GM23338 (cell line): ENCODE data around the gene LYSET. TPM values are rescaled to one million over a fixed set of nuclear protein-coding genes. Genes with fewer than 3 reads are reported as not detected.

Source experiments
- ATAC-seq: fragments of 200-7000 bp; cut with Tn5 transposase; 3 replicates; pipeline ENCODE4 v1.9.1; 2020
- DNase-seq: peaks from one replicate; pipeline ENCODE4 v3.0.0-alpha.2; 2015; ENCODE audit warnings: low spot score
- H2AFZ ChIP-seq: fragments of 200-600 bp; sonication (generic); 2 replicates; pipeline ENCODE4 v1.8.0; 2016; ENCODE audit warnings: antibody characterized with exemption, mild to moderate bottlenecking, moderate library complexity
- H3F3A ChIP-seq: fragments of 200-600 bp; sonication (generic); replicated peaks from 2 replicates; pipeline ENCODE4 v1.8.0; 2017; ENCODE audit warnings: antibody characterized with exemption, mixed run types, low read depth
- H3K27ac ChIP-seq: fragments of 200-600 bp; sonication (generic); 2 replicates; pipeline ENCODE4 v1.6.1; 2016; ENCODE audit warnings: low read depth
- H3K27me3 ChIP-seq: fragments of 200-600 bp; sonication (generic); 2 replicates; pipeline ENCODE4 v1.8.0; 2016; ENCODE audit warnings: mild to moderate bottlenecking, mixed run types, moderate library complexity; ENCODE audit not compliant: insufficient read depth
- H3K36me3 ChIP-seq: fragments of 200-600 bp; sonication (generic); 2 replicates; pipeline ENCODE4 v1.8.0; 2016; ENCODE audit warnings: mild to moderate bottlenecking; ENCODE audit not compliant: insufficient read depth
- H3K4me1 ChIP-seq: fragments of 200-600 bp; sonication (generic); 2 replicates; pipeline ENCODE4 v1.8.0; 2016; ENCODE audit warnings: mild to moderate bottlenecking, moderate library complexity; ENCODE audit not compliant: insufficient read depth
- H3K4me2 ChIP-seq: fragments of 200-600 bp; sonication (generic); 2 replicates; pipeline ENCODE4 v1.7.1; 2017; ENCODE audit warnings: mixed run types
- H3K4me3 ChIP-seq: fragments of 200-600 bp; sonication (generic); 2 replicates; pipeline ENCODE4 v1.6.1; 2016; ENCODE audit warnings: mixed run types
- H3K79me2 ChIP-seq: fragments of 200-600 bp; sonication (generic); replicated peaks from 2 replicates; pipeline ENCODE4 v1.8.0; 2017; ENCODE audit warnings: mild to moderate bottlenecking; ENCODE audit not compliant: insufficient read depth
- H3K9me2 ChIP-seq: fragments of 200-600 bp; sonication (generic); 2 replicates; pipeline ENCODE4 v1.8.0; 2017; ENCODE audit not compliant: insufficient read depth
- H4K20me1 ChIP-seq: fragments of 200-600 bp; sonication (generic); replicated peaks from 2 replicates; pipeline ENCODE4 v1.8.0; 2017; ENCODE audit warnings: mild to moderate bottlenecking; ENCODE audit not compliant: insufficient read depth
- H3K27ac Mint-ChIP-seq: 2 replicates; pipeline ENCODE4 v1.8.0; 2020; ENCODE audit warnings: inconsistent platforms, mild to moderate bottlenecking, moderate library complexity, mixed read lengths
- H3K27me3 Mint-ChIP-seq: 3 replicates; pipeline ENCODE4 v1.8.0; 2022; ENCODE audit warnings: low read depth, mild to moderate bottlenecking, moderate library complexity, mixed read lengths, inconsistent platforms; ENCODE audit not compliant: insufficient read depth, poor library complexity
- H3K36me3 Mint-ChIP-seq: 3 replicates; pipeline ENCODE4 v1.8.0; 2021; ENCODE audit warnings: low read depth, mild to moderate bottlenecking, inconsistent platforms, moderate library complexity, mixed read lengths
- H3K4me1 Mint-ChIP-seq: 3 replicates; pipeline ENCODE4 v1.8.0; 2020; ENCODE audit warnings: mild to moderate bottlenecking, inconsistent platforms, mixed read lengths
- H3K4me3 Mint-ChIP-seq: 3 replicates; pipeline ENCODE4 v1.8.0; 2021; ENCODE audit warnings: moderate library complexity, mild to moderate bottlenecking, inconsistent platforms, mixed read lengths
- H3K9me3 Mint-ChIP-seq: 3 replicates; pipeline ENCODE4 v1.8.0; 2020; ENCODE audit warnings: moderate library complexity, mild to moderate bottlenecking, inconsistent platforms, mixed read lengths
- CREB1 ChIP-seq: fragments of 250-450 bp; sonication (Bioruptor Pico); IDR thresholded peaks from 2 replicates; pipeline ENCODE4 v1.5.0; 2020; ENCODE audit warnings: low read depth, mild to moderate bottlenecking, moderate library complexity
- EZH2 ChIP-seq: fragments of 200-600 bp; sonication (generic); IDR thresholded peaks from one replicate; pipeline ENCODE4 v1.8.0; 2017; ENCODE audit warnings: antibody characterized with exemption, mild to moderate bottlenecking, low read depth; ENCODE audit not compliant: unreplicated experiment
- EZH2phosphoT487 ChIP-seq: fragments of 200-600 bp; sonication (generic); IDR thresholded peaks from one replicate; pipeline ENCODE4 v1.8.1; 2018; ENCODE audit warnings: antibody characterized with exemption; ENCODE audit not compliant: unreplicated experiment
- JUNB ChIP-seq: IDR thresholded peaks from one replicate; pipeline ENCODE4 v1.6.1; 2016; ENCODE audit warnings: antibody characterized with exemption; ENCODE audit not compliant: unreplicated experiment
- NANOG ChIP-seq: IDR thresholded peaks from 2 replicates; pipeline ENCODE4 v1.6.1; 2016; ENCODE audit warnings: antibody characterized with exemption, borderline replicate concordance
- POLR2AphosphoS5 ChIP-seq: IDR thresholded peaks from 2 replicates; pipeline ENCODE4 v1.6.1; 2016; ENCODE audit warnings: antibody characterized with exemption, low read depth
- STAT1 ChIP-seq: IDR thresholded peaks from one replicate; pipeline ENCODE4 v1.6.1; 2016; ENCODE audit warnings: antibody characterized with exemption; ENCODE audit not compliant: unreplicated experiment
- ZNF114 ChIP-seq: fragments of 250-450 bp; sonication (Bioruptor Pico); IDR thresholded peaks from 2 replicates; pipeline ENCODE4 v1.5.0; 2020; ENCODE audit warnings: mild to moderate bottlenecking, moderate library complexity
- ZNF331 ChIP-seq: fragments of 250-450 bp; sonication (Bioruptor Pico); IDR thresholded peaks from 2 replicates; pipeline ENCODE4 v1.5.0; 2020; ENCODE audit warnings: low read depth, mild to moderate bottlenecking, moderate library complexity
- polyA plus RNA-seq: library from polyadenylated mRNA; unstranded; fragments of >200 nt; fragmentation: Nextera tagmentation; extraction: Ambion mirVana; gene quantifications from 2 replicates; pipeline ENCODE4 v1.2.1, GENCODE V29; 2016
- total RNA-seq: library from RNA; depleted of rRNA; stranded (reverse); fragments of >200 nt; shearing (Covaris generic); gene quantifications from 2 replicates; pipeline ENCODE4 v1.2.3, GENCODE V29; 2014
- TF ChIP-seq, protein P1 (sequence below): fragments of 250-450 bp; sonication (Bioruptor Pico); IDR thresholded peaks from 2 replicates; pipeline ENCODE4 v1.5.0; 2020; ENCODE audit warnings: mild to moderate bottlenecking, moderate library complexity
- TF ChIP-seq, protein P2 (sequence below): IDR thresholded peaks from 2 replicates; pipeline ENCODE4 v1.6.1; 2016; ENCODE audit warnings: antibody characterized with exemption
- TF ChIP-seq, protein P3 (sequence below): IDR thresholded peaks from one replicate; pipeline ENCODE4 v1.6.1; 2018; ENCODE audit warnings: antibody characterized with exemption; ENCODE audit not compliant: unreplicated experiment
- TF ChIP-seq, protein P4 (sequence below), 2 experiments: fragments of 200-600 bp in 1 of 2; sonication (generic) in 1 of 2; conservative IDR thresholded peaks; 2 replicates each; pipeline versions ENCODE4 v1.5.1 to v1.6.1; 2016 to 2017; ENCODE audit warnings: antibody characterized with exemption in 2 of 2, low read depth in 2 of 2, mild to moderate bottlenecking in 2 of 2, moderate library complexity in 1 of 2

LYSET gene
- total and polyA plus RNA-seq, 2 experiments from 2014 or later: 14.2 to 34.0 TPM

DNA sequence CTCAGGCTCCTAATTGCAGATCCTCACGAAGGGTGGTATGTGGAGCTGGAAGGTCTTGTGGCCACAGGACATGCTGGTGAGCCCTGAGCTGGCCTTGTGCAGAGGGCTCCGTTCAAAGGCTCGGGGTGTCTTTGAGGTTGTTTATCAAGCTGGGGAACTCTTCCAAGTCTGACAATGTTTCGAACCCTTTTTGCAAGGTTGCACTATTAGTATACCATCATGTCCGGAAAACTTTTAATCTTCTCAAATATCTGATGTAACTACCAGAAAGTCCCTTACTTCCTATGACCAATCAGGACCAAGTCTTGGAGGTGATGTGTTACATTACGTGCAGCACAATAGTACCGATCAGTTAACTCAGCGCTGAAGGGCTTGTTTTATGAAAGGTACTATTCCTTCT, 43.4 kb downstream of the LYSET start:
- H3K27me3 ChIP-seq: no peaks in the 10 kb centered on the region
- H3K4me1 ChIP-seq: no peaks in the 10 kb centered on the region
- DNase-seq: no peak
- no peaks in the 10 kb centered on the region for H3F3A ChIP-seq
- Mint-ChIP-seq H3K4me1 (no peaks in the 10 kb centered on the region), H3K4me3 (no peak overlapping the region), H3K9me3 (no peaks in the 10 kb centered on the region), H3K27me3 (peaks cover under 1% of the 10 kb centered on the region), H3K27ac (no peak overlapping the region), H3K36me3 (peaks cover 38% of the 10 kb centered on the region)
- no peak overlapping the region for H3K27ac ChIP-seq
- H4K20me1 ChIP-seq: 0 out of 2 replicates have a peak, but pooled peaks cover 5% of the 10 kb centered on the region
- ATAC-seq: no peak
- H3K79me2 ChIP-seq: no peaks in the 10 kb centered on the region
- no peak overlapping the region for H3K4me3 ChIP-seq
- no peak overlapping the region for H3K4me2 ChIP-seq
- TF ChIP-seq CREB1 (CRISPR knock-in tag): no peak
- TF ChIP-seq JUNB: no peak
- TF ChIP-seq, protein P1, sequence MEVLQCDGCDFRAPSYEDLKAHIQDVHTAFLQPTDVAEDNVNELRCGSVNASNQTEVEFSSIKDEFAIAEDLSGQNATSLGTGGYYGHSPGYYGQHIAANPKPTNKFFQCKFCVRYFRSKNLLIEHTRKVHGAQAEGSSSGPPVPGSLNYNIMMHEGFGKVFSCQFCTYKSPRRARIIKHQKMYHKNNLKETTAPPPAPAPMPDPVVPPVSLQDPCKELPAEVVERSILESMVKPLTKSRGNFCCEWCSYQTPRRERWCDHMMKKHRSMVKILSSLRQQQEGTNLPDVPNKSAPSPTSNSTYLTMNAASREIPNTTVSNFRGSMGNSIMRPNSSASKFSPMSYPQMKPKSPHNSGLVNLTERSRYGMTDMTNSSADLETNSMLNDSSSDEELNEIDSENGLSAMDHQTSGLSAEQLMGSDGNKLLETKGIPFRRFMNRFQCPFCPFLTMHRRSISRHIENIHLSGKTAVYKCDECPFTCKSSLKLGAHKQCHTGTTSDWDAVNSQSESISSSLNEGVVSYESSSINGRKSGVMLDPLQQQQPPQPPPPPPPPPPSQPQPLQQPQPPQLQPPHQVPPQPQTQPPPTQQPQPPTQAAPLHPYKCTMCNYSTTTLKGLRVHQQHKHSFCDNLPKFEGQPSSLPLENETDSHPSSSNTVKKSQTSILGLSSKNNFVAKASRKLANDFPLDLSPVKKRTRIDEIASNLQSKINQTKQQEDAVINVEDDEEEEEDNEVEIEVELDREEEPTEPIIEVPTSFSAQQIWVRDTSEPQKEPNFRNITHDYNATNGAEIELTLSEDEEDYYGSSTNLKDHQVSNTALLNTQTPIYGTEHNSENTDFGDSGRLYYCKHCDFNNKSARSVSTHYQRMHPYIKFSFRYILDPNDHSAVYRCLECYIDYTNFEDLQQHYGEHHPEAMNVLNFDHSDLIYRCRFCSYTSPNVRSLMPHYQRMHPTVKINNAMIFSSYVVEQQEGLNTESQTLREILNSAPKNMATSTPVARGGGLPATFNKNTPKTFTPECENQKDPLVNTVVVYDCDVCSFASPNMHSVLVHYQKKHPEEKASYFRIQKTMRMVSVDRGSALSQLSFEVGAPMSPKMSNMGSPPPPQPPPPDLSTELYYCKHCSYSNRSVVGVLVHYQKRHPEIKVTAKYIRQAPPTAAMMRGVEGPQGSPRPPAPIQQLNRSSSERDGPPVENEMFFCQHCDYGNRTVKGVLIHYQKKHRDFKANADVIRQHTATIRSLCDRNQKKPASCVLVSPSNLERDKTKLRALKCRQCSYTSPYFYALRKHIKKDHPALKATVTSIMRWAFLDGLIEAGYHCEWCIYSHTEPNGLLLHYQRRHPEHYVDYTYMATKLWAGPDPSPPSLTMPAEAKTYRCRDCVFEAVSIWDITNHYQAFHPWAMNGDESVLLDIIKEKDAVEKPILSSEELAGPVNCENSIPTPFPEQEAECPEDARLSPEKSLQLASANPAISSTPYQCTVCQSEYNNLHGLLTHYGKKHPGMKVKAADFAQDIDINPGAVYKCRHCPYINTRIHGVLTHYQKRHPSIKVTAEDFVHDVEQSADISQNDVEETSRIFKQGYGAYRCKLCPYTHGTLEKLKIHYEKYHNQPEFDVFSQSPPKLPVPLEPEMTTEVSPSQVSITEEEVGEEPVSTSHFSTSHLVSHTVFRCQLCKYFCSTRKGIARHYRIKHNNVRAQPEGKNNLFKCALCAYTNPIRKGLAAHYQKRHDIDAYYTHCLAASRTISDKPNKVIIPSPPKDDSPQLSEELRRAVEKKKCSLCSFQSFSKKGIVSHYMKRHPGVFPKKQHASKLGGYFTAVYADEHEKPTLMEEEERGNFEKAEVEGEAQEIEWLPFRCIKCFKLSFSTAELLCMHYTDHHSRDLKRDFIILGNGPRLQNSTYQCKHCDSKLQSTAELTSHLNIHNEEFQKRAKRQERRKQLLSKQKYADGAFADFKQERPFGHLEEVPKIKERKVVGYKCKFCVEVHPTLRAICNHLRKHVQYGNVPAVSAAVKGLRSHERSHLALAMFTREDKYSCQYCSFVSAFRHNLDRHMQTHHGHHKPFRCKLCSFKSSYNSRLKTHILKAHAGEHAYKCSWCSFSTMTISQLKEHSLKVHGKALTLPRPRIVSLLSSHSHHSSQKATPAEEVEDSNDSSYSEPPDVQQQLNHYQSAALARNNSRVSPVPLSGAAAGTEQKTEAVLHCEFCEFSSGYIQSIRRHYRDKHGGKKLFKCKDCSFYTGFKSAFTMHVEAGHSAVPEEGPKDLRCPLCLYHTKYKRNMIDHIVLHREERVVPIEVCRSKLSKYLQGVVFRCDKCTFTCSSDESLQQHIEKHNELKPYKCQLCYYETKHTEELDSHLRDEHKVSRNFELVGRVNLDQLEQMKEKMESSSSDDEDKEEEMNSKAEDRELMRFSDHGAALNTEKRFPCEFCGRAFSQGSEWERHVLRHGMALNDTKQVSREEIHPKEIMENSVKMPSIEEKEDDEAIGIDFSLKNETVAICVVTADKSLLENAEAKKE (CRISPR knock-in tag): no peak
- TF ChIP-seq POLR2AphosphoS5: no peak
- TF ChIP-seq, protein P2, sequence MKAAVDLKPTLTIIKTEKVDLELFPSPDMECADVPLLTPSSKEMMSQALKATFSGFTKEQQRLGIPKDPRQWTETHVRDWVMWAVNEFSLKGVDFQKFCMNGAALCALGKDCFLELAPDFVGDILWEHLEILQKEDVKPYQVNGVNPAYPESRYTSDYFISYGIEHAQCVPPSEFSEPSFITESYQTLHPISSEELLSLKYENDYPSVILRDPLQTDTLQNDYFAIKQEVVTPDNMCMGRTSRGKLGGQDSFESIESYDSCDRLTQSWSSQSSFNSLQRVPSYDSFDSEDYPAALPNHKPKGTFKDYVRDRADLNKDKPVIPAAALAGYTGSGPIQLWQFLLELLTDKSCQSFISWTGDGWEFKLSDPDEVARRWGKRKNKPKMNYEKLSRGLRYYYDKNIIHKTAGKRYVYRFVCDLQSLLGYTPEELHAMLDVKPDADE: no peak
- no peak for TF ChIP-seq NANOG
- no peak for TF ChIP-seq ZNF331 (CRISPR knock-in tag)
- no peak for TF ChIP-seq ZNF114 (CRISPR knock-in tag)
- no peak for TF ChIP-seq EZH2
- TF ChIP-seq, protein P3, sequence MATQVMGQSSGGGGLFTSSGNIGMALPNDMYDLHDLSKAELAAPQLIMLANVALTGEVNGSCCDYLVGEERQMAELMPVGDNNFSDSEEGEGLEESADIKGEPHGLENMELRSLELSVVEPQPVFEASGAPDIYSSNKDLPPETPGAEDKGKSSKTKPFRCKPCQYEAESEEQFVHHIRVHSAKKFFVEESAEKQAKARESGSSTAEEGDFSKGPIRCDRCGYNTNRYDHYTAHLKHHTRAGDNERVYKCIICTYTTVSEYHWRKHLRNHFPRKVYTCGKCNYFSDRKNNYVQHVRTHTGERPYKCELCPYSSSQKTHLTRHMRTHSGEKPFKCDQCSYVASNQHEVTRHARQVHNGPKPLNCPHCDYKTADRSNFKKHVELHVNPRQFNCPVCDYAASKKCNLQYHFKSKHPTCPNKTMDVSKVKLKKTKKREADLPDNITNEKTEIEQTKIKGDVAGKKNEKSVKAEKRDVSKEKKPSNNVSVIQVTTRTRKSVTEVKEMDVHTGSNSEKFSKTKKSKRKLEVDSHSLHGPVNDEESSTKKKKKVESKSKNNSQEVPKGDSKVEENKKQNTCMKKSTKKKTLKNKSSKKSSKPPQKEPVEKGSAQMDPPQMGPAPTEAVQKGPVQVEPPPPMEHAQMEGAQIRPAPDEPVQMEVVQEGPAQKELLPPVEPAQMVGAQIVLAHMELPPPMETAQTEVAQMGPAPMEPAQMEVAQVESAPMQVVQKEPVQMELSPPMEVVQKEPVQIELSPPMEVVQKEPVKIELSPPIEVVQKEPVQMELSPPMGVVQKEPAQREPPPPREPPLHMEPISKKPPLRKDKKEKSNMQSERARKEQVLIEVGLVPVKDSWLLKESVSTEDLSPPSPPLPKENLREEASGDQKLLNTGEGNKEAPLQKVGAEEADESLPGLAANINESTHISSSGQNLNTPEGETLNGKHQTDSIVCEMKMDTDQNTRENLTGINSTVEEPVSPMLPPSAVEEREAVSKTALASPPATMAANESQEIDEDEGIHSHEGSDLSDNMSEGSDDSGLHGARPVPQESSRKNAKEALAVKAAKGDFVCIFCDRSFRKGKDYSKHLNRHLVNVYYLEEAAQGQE: no peak
- no peak for TF ChIP-seq EZH2phosphoT487
- no peak for TF ChIP-seq STAT1
- TF ChIP-seq, protein P4, sequence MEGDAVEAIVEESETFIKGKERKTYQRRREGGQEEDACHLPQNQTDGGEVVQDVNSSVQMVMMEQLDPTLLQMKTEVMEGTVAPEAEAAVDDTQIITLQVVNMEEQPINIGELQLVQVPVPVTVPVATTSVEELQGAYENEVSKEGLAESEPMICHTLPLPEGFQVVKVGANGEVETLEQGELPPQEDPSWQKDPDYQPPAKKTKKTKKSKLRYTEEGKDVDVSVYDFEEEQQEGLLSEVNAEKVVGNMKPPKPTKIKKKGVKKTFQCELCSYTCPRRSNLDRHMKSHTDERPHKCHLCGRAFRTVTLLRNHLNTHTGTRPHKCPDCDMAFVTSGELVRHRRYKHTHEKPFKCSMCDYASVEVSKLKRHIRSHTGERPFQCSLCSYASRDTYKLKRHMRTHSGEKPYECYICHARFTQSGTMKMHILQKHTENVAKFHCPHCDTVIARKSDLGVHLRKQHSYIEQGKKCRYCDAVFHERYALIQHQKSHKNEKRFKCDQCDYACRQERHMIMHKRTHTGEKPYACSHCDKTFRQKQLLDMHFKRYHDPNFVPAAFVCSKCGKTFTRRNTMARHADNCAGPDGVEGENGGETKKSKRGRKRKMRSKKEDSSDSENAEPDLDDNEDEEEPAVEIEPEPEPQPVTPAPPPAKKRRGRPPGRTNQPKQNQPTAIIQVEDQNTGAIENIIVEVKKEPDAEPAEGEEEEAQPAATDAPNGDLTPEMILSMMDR (conservative IDR thresholded peaks at IDR 0.05; ENCODE audit: low read depth in 2 of 2): no peak
- no peaks in the 10 kb centered on the region for H3K9me2 ChIP-seq
- H2AFZ ChIP-seq: no peak overlapping the region
- peaks cover 4% of the 10 kb centered on the region; the same call in 1 of the 2 replicates for H3K36me3 ChIP-seq
